Uterus (tissue), 2 donors: ENCODE measurements around the gene TEPSIN.

Experiments used
- CTCF ChIP-seq, 4 experiments: fragments of 200-600 bp in 2 of 4; fragments of 450-650 bp in 2 of 4; sonication (generic) in 2 of 4; IDR thresholded peaks; one replicate each; pipeline ENCODE4 v1.5.1; 2016 to 2019; ENCODE audit warnings: antibody characterized with exemption in 4 of 4, mild to moderate bottlenecking in 2 of 4, moderate library complexity in 1 of 4
- POLR2A ChIP-seq, 2 donors: fragments of 450-650 bp; IDR thresholded peaks; one replicate each; pipeline ENCODE4 v1.6.1; 2016; ENCODE audit warnings: antibody characterized with exemption in 2 of 2, mild to moderate bottlenecking in 1 of 2, moderate library complexity in 1 of 2

GRCh38 chr17:81231121-81231645 is 7.7 kb downstream of the TEPSIN start:
- TF ChIP-seq CTCF (IDR thresholded peaks at IDR 0.05) (no peak), POLR2A (IDR thresholded peaks at IDR 0.05) (no peak)
